Esophagus muscularis mucosa (tissue), 4 donors: ENCODE results near the gene AATK.

Source experiments
- EP300 ChIP-seq: sonication (generic); formaldehyde crosslinking; IDR thresholded peaks from one replicate; pipeline ENCODE4 v1.6.1; 2017; ENCODE audit warnings: antibody characterized with exemption
- POLR2A ChIP-seq: fragments of 450-650 bp; IDR thresholded peaks from one replicate; pipeline ENCODE4 v1.6.1; 2017; ENCODE audit warnings: antibody characterized with exemption, moderate library complexity, mild to moderate bottlenecking, low read depth
- POLR2AphosphoS5 ChIP-seq, 2 donors: sonication (generic); formaldehyde crosslinking; IDR thresholded peaks; one replicate each; pipeline ENCODE4 v1.6.1; 2017; ENCODE audit warnings: antibody characterized with exemption in 2 of 2
- TF ChIP-seq, protein P1 (sequence below), 3 experiments: fragments of 200-600 bp in 2 of 3; fragments of 450-650 bp in 1 of 3; sonication (generic) in 2 of 3; IDR thresholded peaks; one replicate each; pipeline ENCODE4 v1.5.1; 2017 to 2019; ENCODE audit warnings: antibody characterized with exemption in 3 of 3, mild to moderate bottlenecking in 2 of 3, moderate library complexity in 1 of 3

DNA sequence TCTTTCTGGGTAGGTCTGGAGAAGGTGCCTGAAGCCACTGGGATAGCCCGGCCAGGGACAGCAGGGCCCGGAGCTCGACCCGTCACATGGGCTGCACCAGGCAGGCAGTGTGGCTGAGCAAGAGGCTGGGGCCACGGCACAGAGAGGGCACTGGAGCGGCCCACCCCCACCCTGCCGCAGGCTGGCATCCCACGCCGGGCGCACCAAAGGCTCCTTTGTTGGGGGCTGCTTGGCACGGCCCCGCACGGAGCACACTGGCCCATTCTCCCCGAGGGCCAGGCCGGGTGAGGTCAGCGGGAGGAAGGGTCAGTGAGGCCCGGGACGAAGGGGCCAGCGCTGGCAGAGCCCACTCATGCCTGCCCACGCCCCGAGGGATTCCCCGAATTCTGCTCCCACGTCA is 37.2 kb downstream of the AATK start:
- TF ChIP-seq POLR2A (no peak), EP300 (no peak), POLR2AphosphoS5 (IDR thresholded peaks at IDR 0.05) (peak in 1 of 2 donors; percentile 48)
- TF ChIP-seq, protein P1, sequence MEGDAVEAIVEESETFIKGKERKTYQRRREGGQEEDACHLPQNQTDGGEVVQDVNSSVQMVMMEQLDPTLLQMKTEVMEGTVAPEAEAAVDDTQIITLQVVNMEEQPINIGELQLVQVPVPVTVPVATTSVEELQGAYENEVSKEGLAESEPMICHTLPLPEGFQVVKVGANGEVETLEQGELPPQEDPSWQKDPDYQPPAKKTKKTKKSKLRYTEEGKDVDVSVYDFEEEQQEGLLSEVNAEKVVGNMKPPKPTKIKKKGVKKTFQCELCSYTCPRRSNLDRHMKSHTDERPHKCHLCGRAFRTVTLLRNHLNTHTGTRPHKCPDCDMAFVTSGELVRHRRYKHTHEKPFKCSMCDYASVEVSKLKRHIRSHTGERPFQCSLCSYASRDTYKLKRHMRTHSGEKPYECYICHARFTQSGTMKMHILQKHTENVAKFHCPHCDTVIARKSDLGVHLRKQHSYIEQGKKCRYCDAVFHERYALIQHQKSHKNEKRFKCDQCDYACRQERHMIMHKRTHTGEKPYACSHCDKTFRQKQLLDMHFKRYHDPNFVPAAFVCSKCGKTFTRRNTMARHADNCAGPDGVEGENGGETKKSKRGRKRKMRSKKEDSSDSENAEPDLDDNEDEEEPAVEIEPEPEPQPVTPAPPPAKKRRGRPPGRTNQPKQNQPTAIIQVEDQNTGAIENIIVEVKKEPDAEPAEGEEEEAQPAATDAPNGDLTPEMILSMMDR (IDR thresholded peaks at IDR 0.05) = no peak
